C1 segment of cervical spinal cord (tissue), 14 donors: ENCODE results near the gene FRG2.
"Not testable (repeated sequence)": the region's sequence is repeated elsewhere in the genome, so short reads cannot be mapped to it uniquely, and the experiment has no call there.

Experiments
- DNase-seq, 14 donors: peaks; one replicate each; lab custom pipeline; 2025; lab: John Stamatoyannopoulos, UW

The FRG2 gene

GRCh38 chr4:190016369-190017289 is 10.4 kb downstream of the FRG2 start:
- no peak for DNase-seq

DNA sequence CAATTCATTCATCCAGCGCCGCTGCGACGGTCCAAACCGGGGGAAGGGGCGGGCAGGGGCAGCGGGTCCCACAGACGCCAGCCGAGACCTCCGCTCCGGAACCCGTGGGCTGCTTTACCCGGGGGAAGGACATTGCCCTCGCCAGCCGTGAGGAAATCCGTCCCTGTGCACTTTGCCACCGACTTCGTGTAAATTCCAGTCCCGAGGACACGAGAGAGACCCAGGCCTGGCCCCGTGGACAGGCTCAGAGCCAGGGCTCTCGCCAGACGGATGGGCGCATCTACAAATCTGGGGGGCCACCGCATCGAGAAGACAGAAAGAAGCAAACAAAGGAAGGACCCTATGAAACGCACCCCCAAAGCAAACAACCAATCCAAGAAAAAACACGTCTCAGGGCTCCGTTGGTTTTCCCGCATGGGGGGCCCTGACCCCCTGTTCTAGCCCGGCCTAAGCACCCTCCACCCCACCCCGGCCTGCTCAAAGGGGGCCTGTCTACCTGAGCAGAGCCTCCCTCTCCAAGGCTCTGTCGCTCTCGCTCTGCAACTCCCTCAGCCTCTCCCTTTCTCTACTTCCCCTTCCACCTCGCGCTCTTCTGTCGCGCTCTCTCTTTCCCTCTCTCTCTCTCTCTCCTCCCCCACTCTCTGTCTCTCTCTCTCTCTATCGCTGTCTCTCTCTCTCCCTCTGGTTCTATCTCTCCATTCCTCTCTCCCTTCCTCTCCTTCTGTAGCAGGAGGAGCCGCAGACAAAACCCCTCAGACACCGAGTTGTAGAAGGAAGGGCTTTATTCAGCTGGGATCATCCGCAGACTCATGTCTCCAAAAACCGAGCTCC is 11.3 kb downstream of the FRG2 start:
- DNase-seq, result no peak

GRCh38 chr4:190014771-190015537 is 12.1 kb downstream of the FRG2 start:
- no peak for DNase-seq

DNA sequence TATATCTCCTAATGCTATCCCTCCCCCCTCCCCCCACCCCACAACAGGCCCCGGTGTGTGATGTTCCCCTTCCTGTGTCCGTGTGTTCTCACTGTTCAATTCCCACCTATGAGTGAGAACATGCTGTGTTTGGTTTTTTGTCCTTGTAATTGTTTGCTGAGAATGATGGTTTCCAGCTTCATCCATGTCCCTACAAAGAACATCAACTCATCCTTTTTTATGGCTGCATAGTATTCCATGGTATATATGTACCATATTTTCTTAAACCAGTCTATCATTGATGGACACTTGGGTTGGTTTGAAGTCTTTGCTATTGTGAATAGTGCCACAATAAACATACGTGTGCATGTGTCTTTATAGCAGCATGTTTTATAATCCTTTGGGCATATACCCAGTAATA is 37.1 kb downstream of the FRG2 start:
- DNase-seq, result not testable (repeated sequence)

DNA sequence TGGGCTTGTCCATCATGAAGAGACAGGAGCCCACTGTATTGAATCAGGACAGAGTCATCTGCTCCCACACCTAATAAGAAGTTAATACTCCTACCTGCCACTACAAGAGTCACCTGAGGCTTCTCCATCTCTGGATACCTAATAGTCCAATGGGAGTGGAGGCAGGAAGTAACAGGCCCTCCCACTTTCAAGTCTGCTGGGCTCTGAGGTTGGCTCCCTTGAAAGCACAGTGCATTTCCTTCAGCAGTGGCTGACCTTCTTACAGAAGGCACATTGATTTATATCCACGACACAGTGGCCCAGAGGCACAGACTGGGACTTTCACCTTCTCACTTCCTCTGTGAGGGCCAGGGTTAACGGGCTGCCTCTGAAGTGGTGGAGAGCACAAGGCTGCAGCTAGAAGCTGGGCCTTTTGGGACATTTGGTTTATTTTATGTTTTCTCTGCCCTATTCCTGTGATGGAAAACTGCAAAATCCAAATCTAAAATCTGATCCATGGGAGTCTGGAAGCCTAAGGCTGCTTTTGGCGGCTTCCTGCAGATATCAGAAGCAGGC is 38.1 kb downstream of the FRG2 start:
- no peak for DNase-seq

DNA sequence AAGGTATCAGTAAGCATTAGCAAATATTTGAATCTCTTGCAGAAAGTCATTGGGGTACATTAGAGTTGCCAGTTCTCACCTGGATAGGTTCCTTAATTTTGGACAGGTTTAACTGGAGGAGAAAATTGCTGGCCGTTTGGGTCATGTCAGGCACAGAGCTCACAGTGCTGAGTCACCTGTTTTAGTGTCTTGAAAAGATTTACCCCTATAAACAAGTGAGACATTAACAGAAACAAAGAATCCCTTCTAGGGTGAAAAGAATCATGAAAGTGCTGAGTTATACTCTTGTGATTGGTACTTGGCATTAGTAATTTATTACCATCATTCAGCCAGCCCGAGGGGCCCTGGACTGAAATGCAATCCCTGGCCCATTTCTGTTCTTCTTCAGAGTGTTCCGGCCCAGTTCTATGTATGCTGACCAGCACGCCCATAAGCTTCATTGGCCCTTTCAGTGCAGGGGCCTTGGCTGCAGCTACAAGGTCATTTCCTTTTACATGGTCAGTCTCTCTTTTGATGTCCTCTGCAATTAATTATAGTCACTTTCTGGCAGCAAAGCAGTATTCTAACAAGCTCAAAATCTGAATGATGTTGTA is 41.3 kb downstream of the FRG2 start:
- not testable (repeated sequence) for DNase-seq

GRCh38 chr4:189984661-189985060 is 42.4 kb downstream of the FRG2 start:
- DNase-seq, result not testable (repeated sequence)

DNA sequence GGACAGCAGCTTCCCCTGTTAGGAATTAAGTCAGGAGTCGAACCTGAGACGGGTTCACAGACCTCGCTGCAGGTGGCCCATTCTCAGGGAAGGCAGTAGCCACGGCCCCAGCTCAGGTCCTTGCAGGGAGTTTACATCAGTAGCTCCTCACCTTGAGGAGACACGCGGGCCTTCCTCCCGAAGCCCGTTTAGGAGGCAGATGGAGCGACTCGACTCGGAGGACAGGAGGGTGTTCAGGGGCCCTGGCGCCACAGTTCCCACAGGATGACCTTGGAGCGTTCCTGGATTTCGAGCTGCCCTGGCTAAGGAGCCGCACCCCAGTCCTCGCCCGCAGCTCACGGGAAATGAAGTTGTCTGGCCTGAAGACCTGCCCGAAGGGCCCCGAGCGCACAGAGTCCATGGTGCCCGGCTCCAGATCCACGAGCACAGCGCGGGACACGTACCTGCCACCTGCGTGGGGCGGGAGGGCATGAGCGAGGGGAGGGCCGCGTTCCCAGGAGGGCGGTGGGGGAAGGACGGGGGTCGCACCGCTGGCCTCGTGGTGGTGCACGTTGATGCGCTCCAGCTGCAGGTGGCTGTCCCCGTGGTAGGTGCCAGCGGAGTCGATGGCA is 43.0 kb downstream of the FRG2 start:
- not testable (repeated sequence) for DNase-seq

- no peak for DNase-seq
Observed at GRCh38 chr4:189981970-189982369, 45.1 kb downstream of the FRG2 start.

DNA sequence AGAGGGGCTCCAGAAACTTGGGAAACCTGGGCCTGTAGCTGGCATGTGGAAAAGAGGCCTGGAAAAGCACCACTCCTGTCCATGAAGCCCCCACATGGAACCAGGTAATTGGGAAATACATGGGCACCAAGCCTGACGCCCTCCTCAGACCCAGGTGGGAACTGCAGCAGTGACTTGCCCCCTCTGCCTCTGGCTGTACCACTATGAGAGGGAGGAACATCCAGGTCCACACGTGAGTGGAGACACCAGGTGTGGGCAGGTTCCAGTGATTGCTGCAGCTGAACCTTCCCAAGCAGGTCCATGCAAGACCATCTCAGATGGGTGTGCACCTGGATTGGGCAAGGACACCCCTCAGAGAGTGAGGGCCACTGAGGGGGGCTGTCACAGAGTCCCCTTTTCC is 46.8 kb downstream of the FRG2 start:
- not testable (repeated sequence) for DNase-seq

DNA sequence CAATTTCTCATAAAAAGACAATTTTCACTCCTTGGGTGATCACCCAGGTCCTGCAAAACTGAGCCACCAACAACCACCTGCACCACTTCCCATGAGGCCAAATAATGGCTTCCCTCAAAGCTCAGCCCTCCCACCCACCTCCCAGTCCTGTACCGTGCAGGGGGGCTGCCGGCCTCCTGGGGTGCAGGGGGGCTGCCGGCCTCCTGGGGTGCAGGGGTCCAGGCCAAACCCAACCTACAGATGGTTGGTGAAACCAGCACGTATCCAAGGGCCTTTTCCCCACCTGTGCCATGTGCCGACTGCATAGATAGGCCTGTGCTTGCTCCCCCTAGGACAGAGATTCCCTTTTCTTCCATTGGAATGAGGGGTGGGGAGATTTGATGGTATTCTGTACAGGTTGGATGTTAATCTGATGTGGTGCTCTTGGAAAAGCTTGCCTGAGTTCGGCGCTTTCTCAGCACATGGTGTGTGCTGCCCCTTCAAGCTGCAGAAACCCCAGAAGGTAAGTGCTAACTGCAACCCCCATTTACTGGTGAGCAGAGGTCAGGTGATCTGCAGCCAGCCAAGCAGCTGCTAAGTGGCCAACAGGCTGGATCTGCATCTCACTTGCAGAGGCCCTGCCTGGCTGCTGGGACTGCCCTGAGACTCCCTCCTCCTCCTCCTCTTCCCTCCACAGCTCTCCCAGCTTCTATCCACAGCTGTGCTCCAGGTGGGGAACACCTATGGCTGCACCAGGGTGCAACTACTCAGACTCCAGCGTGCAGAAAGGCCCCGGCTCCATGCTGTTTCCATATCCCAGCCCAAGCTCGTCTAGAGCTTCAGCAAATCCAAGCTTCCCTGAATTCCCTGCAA is 47.6 kb downstream of the FRG2 start:
- no peak for DNase-seq
